A204.1 (cell line): ENCODE measurements around the gene TUBB4B.
"Not testable (repeated sequence)": the region's sequence is repeated elsewhere in the genome, so short reads cannot be mapped to it uniquely, and the experiment has no call there.

Source experiments
- FAIRE-seq: peaks from 2 replicates; lab custom pipeline; 2012; peaks lifted over from hg19 to GRCh38; lab: Jason Lieb, UNC

Gene TUBB4B

GRCh38 chr9:137237759-137238726 lies 3.0 kb upstream of the TUBB4B start:
- FAIRE-seq, result no peak

DNA sequence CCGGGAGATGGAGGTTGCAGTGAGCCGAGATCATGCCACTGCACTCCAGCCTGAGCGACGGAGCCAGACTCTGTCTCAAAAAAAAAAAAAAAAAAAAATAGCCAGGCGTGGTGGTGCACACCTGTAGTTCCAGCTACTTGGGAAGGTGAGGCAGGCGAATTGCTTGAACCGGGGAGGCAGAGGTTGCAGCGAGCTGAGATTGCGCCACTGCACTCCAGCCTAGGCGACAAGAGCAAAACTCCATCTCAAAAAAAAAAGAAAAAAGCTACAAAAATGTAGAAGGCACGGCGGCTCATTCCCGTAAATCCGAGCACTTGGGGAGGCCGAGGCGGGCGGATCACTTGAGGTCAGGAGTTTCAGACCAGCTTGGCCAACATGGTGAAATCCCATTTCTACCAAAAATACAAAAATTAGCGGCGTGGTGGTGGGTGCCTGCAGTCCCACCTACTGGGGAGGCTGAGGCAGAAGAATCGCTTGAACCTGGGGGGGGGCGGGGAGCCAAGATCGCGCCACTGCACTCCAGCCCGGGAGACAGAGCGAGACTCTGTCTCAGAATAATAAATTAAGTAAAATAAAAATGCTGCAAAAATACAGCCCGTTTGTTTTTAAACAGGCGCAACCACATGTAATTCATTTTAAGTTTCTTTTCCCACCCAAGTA lies 1.4 kb upstream of the TUBB4B start:
- not testable (repeated sequence) for FAIRE-seq

DNA sequence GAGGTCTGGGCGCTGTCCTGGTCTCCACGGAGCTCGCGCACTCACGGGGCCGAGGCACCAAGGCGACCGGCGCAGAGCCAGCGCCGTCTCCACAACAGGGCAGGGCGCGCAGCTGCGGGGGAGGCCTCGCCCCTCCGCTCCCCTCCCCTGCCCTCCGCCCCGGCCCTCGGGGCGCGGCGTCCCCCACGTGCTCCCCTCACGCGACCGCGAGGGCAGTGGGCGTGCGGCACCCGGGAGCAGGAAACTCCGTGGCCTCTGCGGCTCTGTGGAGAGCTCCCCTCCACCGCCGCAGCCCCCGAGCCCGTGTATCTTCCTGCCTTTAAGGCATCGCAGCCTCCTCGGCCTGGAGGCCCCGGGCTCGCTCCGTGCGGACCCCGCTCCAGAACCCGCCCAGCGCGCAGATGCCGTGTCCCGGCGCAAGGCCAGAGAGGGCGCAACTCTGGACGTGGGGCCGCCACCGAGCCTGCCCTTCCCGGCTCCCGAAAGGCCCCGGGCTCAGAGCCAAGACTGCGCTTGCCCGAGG lies 708 bp upstream of the TUBB4B start:
- FAIRE-seq, result no peak

DNA sequence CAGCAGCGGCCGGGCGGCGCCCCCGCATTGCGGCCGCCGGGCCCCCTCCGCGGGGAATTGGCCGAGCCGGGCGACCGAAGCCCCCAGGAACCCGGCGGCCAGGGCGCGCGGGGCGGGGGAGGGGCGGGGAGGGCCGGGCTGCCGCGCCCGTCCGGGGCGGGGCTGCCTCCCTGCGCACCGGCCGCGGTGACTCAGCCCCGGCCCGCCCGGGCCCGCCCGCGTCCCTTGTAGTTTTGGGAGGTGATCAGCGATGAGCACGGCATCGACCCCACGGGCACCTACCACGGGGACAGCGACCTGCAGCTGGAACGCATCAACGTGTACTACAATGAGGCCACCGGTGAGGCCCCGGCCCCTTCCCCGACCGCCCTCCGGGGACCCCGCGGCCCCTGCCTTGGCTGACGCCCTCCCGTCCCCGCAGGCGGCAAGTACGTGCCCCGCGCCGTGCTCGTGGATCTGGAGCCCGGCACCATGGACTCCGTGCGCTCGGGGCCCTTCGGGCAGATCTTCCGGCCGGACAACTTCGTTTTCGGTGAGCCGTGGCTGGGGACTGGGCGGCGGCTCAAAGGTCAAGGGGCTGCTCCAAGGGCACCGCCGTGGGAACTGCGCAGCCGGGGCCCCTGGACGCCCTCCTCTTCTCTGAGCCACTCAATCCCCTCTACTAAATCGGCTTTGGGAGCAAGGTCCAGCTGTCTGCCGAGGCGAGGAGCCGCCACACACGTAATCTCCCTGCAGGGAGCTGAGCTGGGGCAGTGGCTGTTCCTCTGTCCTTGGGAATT lies 592 bp downstream of the TUBB4B start:
- FAIRE-seq, result no peak

- FAIRE-seq, result no peak
Measured at GRCh38 chr9:137242269-137243203, 1.4 kb downstream of the TUBB4B start.

GRCh38 chr9:137243266-137243625 lies 2.2 kb downstream of the TUBB4B start:
- not testable (repeated sequence) for FAIRE-seq

DNA sequence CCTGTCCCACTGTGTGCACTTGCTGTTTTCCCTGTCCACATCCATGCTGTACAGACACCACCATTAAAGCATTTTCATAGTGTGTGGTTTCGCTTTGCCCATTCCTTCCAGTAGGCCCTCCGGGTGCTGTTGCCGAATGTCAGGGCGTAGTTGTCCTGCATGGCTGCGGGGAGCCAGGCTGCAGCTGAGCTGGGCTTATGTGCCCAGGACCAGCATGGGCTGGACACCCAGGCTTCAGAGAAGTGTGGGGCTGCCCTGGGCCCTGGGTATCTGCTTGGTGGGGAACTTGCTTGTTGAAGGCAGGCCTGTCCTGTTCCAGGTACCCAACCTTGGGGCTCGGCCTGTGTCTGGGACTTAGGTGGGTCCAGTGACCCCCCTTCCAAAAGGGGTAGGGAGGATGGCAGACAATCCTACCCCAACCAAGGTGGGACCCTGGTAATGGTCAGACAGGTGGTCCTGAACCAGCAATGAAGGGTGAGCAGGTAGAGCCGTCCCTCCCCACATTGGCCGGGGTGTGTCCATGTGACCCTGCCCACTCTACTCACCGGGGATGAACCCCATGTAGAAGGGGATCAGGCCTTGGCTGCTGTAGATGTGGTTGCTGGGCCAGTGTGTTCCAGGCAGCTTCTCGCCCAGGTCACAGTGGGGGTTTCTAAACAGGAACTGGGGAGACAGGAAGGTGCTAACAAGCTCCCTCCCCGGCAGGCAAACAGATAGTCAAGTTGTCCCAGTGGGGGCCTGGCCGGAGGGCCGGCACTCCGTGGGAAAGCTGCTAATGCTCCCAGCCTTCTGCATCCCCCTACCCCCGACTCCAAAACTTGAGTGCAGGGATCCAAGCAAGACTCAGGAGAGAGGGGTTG lies 2.8 kb downstream of the TUBB4B start:
- FAIRE-seq, result no peak

- no peak for FAIRE-seq
Measured at GRCh38 chr9:137244486-137245449, 3.7 kb downstream of the TUBB4B start.

DNA sequence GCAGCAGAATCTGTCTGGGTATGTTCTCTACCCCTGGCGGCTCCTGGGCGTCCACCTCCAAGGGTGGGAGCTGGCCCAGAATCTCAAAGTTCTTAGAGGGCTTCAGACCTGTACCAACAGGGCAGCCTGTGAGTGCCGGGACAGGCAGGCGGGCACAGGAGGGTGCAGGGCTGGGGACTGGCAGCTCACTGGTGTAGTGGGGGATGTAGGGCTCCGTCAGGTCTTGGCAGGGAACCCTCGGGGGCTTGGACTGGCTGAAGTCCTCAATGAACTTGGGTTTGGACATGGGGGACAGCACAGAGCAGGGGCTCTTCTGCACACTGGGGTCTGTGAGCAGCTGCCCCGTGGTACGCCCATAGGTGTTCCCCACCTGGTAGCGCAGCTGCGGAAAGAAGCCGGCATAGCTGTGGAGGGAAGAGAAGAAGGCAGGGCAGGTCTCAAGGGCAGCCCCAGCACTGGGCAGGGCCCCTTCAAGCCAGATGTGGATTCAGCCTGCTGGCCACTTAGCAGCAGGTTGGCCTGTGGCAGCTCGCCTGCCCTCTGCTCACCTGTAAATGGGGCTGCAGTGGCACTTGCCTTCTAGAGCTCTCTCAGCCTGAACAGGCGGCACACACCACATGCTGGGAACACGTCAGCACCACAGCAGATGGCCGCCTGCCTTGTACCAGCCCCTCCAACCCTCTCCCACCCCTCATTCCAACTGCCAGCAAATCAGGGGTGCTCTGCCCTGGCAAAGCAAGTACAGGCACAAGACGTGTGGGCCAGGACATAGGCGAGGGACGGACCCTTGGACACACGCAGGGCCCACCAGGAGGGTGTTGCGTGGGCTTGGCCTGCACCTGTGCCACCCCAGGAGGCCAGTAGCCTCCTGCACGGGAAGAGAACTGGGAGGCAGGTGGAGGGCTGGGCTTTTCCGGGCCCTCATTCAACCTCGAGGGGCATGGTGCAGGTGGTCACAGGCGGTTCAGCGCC lies 4.6 kb downstream of the TUBB4B start:
- FAIRE-seq, result no peak

DNA sequence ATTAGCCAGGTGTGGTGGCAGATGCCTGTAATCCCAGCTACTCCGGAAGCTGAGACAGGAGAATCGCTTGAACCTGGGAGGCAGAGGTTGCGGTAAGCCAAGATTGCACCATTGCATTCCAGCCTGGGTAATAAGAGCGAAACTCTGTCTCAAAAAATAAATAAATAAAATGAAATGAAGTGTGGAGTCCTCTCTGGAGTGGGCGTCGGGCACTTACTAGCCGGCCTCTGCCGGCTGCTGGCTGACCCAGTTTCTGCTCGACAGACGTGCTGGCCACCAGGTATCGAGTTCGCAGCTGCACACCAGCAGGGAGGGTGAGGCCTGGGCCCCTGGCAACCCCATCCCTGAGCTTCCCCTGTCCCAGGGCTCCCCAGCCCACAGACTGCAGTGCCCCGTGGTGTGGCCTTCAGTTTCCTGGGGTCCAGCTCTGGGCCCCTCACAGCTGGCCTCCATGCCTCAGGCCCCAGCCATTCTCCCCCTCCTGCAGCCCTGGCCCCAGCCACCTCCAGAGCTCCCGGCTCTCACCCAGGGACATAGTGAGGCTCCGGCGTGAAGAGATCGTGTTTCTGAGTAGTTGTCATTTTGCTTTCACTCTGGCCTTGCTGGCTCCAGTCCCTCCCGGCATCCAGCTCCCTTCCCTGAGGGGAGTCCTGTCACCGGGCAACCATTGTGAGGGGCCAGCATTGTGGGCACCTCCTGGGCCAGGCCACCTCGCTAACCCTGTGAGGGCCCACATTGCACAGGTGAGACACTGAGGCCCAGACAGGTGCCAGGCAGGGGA lies 6.2 kb downstream of the TUBB4B start:
- FAIRE-seq, result no peak

DNA sequence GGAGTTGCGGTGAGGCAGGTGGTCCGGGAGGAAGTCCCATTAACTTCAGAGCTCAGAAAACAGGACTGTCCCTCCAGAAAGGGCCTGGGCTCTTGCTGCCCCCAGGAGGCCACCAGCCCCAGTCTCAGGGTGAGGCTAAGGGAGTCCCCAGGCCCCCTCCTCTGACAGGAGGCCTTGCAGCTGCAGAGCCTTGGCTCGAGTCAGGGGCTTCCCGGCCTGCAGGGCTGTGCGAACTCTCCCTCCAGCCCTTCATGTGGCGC lies 6.8 kb downstream of the TUBB4B start:
- FAIRE-seq, result no peak

DNA sequence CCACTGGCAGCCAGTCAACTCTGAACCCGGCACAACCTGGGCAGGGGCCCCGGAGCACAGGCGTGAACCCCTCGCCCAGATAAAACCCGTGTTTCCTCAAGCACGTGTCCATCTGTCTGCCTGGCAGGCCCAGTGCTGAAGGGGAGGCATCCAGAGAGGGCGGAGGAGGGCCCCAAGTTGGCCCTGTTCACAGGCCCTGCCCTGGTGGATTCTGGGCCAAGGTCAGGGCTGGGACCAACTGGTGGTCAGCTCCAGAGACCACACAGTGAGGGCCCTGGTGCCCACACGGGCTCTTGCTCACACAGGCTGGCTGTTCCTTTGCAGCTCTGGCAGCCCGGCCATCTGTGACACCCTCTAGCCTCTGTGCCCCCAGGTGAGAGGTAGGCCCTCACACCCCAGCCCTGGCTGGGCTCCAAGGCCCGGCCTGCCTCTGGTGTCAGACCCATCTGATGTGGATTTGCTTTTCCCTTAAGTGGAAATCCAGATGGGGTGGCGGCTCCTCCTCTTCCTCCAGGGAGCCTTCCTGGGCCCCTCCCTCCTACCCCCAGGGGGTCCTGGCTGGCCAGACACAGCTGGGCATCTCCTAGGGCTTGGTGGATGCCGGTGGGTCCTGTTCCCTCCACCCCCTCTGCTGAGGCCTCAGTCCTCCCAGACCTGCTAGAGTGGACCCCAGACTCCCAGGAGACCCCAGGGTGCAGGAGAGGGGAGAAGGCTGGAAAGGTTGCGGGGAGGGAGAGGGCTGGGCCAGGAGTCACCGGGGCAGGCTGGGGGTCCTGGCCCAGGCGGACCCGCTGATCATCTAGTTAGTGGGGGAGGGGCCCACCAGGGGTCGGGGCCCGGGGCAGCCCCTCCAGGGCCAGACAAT lies 9.5 kb downstream of the TUBB4B start:
- FAIRE-seq, result no peak

GRCh38 chr9:137251194-137251461 lies 10.0 kb downstream of the TUBB4B start, which contains the start of gene STPG3:
STPG3 (plus strand) TSS chr9:137251286; CDS start chr9:137251287, 1 bp downstream.
- FAIRE-seq, result no peak

GRCh38 chr9:137251490-137252268 lies 10.6 kb downstream of the TUBB4B start:
- no peak for FAIRE-seq

DNA sequence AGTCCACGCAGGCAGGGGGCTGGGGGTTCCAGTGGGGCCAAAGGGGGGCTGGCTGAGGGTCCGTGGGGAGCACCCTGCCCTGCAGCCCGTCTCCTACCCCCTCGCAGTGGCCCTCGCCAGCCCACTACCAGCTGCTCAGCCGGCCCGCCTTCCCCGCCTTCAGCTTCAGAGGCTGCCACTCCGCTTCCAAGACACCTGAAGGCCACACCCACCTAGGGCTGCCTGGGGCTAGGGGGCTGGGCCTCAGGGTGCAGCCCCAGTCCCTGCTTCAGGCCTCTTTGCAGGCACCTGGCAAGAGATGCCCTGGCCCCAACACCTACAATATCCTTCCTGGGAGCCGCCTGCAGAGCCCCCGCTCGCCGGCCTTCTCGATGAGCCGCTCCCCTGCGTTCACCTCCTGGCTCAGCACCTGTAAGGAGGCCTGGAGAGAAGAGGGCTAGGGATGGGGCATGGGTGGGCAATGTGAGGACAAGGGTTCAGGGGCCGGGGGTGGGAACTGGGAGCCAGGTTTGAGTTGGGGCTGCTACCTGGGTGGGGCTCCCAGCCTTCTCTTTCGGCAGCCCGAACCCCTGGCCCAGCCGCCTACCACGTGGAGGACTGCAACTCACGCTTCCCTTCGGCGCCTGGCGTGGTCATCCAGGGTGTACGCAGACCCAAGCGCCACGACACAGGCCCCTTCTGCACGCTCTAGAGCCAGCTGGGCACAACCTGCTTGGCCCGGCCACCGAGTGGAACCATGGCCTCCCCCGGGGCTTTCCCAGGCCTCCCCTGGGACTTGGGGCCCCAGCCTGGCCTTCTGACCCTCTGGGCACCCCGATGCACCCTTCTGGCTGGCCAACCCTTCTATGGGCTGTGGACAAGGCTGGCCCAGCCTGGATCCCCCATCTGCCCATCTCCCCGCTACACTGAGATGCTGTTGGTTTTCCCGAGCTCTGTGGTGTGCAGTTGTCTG lies 11.7 kb downstream of the TUBB4B start:
- no peak for FAIRE-seq
